Natural killer cell (primary cell): ENCODE measurements around the gene DUSP3. TPM values are rescaled to one million over a fixed set of nuclear protein-coding genes. Genes with fewer than 3 reads are reported as not detected.

Experiments used
- ATAC-seq, 3 donors: fragments of 150-1000 bp in 2 of 3; fragments of 200-7000 bp in 1 of 3; cut with Tn5 transposase; 1 replicate in 1 of 3; 2 replicates in 2 of 3; pipeline ENCODE4 v1.10.0; 2021; ENCODE audit warnings: mild to moderate bottlenecking in 2 of 3, moderate library complexity in 2 of 3
- DNase-seq, 2 donors: peaks; one replicate each; pipeline versions ENCODE4 v3.0.0 to v3.0.0-alpha.2; 2013 to 2021; ENCODE audit warnings: mixed read lengths in 1 of 2
- H3K27ac ChIP-seq: one replicate; pipeline ENCODE4 v1.5.1; 2013; ENCODE audit warnings: mild to moderate bottlenecking, low read length
- H3K27me3 ChIP-seq: one replicate; pipeline ENCODE4 v1.6.1; 2013; ENCODE audit warnings: low read length; ENCODE audit not compliant: control insufficient read depth, insufficient read depth
- H3K36me3 ChIP-seq: one replicate; pipeline ENCODE4 v1.6.1; 2013; ENCODE audit warnings: low read length; ENCODE audit not compliant: control insufficient read depth, insufficient read depth
- H3K4me1 ChIP-seq: one replicate; pipeline ENCODE4 v1.6.1; 2013; ENCODE audit warnings: low read length; ENCODE audit not compliant: control insufficient read depth, insufficient read depth
- H3K4me3 ChIP-seq: one replicate; pipeline ENCODE4 v1.5.1; 2013; ENCODE audit warnings: low read length
- H3K9me3 ChIP-seq: one replicate; pipeline ENCODE4 v1.6.1; 2013; ENCODE audit warnings: low read length; ENCODE audit not compliant: control insufficient read depth, insufficient read depth
- H3K27ac Mint-ChIP-seq, 2 donors: one replicate each; pipeline ENCODE4 v1.8.0; 2022; ENCODE audit warnings: mild to moderate bottlenecking in 2 of 2, mixed read lengths in 2 of 2, moderate library complexity in 1 of 2
- H3K27me3 Mint-ChIP-seq, 2 donors: one replicate each; pipeline ENCODE4 v1.8.0; 2022; ENCODE audit warnings: low read depth in 2 of 2, mixed read lengths in 2 of 2
- H3K36me3 Mint-ChIP-seq: one replicate; pipeline ENCODE4 v1.8.0; 2022; ENCODE audit warnings: mixed read lengths
- H3K4me1 Mint-ChIP-seq, 2 donors: one replicate each; pipeline ENCODE4 v1.8.0; 2022; ENCODE audit warnings: mixed read lengths in 2 of 2
- H3K4me3 Mint-ChIP-seq: one replicate; pipeline ENCODE4 v1.8.0; 2022; ENCODE audit warnings: mild to moderate bottlenecking, moderate library complexity, mixed read lengths
- H3K9me3 Mint-ChIP-seq, 2 donors: one replicate each; pipeline ENCODE4 v1.8.0; 2022; ENCODE audit warnings: mixed read lengths in 2 of 2
- WGBS: methylation state at CpG from one replicate; pipeline ENCODE4 v1.1.7; 2013; ENCODE audit warnings: missing lambda C conversion rate; ENCODE audit not compliant: insufficient coverage; 5-methylcytosine and 5-hydroxymethylcytosine counted together
- intact Hi-C: fragments of 100-400 bp; cut with micrococcal nuclease; formaldehyde crosslinking; loops from one replicate; pipeline ENCODE4 v1.14.2; 2022
- total RNA-seq, 4 donors: library from RNA; stranded (reverse); fragments of 120-200 nt in 1 of 4; gene quantifications; one replicate each; pipeline versions ENCODE4 v1.2.3 to v1.2.4, GENCODE V29; 2013 to 2022
- TF ChIP-seq, protein P1 (sequence below): fragments of 200-600 bp; IDR thresholded peaks from one replicate; pipeline ENCODE4 v1.8.0; 2022; ENCODE audit warnings: antibody characterized with exemption

Gene DUSP3
- total RNA-seq, 3 donors from 2014 or later (not counting 1 experiment from before 2014, with no cell fraction given): 6.3 to 15.9 (median 12.9) TPM

DNA sequence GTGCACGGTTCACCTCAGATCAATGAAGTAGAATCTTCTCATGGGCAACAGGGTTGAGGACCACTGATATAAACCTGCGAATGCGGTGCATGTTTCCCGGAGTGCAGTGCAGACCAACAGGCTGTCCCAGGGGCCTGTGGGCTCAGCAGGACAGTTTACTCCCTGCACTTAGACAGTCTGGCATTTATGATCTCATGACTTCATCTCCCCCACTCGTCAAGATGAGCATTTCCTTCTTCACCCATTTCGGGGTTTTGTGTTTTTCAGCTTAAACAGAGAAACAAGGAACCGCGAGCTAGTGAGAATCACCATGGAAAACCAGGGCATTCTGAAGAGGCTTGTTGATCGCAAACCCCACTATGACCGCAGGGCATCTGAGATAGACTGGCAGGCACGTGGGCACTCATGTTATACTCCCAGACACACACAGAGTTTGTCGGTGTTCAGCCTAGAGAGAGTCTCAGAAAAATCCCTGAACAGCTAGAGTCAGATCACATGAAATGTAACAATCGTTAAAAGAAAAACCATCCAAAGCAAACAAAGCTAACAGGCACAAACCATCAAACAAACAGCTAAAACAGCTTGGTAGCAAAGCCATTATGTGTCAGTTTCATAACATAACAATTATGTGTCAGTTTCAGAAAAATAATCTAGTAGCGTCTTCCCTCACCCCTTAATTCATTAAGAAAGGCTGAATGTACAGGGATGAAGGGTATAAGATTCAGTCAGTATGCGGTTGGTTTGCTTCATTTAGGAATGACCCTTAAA is 4.3 kb upstream of the DUSP3 start:
- H3K4me3 ChIP-seq: no peak overlapping the region

DNA sequence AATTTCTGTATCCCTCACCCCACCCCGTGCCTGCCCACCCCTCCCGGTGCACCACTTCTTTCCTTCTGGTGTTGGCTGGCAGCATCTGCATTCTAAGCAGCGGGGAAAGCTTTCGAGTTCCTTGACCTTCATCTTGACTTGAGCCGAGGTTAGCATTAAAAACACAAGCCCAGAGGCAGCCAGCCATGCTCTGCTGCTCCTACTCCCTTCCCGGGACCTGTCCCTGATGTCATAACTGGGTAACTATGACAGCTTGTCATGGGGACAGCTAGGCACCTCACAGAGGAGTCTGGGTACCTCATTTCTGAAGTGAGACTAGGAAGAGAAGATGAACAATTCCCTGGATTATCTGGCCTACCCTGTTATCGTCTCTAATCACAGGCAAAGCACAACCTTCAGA is 1.4 kb upstream of the DUSP3 start, which contains the start of gene CFAP97D1:
Gene CFAP97D1 (plus strand): TSS at position 301 of the 400 bp plus-strand sequence. CDS start 28 bp downstream, at position 329.
- intact Hi-C loops: no loop called here
- Histone ChIP-seq H3K27me3 (peaks cover 7% of the 10 kb centered on the region), H3K36me3 (no peaks in the 10 kb centered on the region), H3K4me1 (peaks cover 12% of the 10 kb centered on the region), H3K27ac (no peak within 1 kb of the TSS), H3K9me3 (no peaks in the 10 kb centered on the region), H3K4me3 (peak within 1 kb of the TSS; percentile 72)
- Mint-ChIP-seq H3K27me3 (peaks cover 39 to 46% of the 10 kb centered on the region in 2 donors), H3K36me3 (no peaks in the 10 kb centered on the region), H3K9me3 (no peaks in the 10 kb centered on the region), H3K27ac (peak within 1 kb of the TSS in 1 of 2 donors; percentile 82), H3K4me1 (peaks cover 0 to 12% of the 10 kb centered on the region in 2 donors), H3K4me3 (peak within 1 kb of the TSS; percentile 72)
- ATAC-seq (no peak), DNase-seq (no peak)
- TF ChIP-seq, protein P1, sequence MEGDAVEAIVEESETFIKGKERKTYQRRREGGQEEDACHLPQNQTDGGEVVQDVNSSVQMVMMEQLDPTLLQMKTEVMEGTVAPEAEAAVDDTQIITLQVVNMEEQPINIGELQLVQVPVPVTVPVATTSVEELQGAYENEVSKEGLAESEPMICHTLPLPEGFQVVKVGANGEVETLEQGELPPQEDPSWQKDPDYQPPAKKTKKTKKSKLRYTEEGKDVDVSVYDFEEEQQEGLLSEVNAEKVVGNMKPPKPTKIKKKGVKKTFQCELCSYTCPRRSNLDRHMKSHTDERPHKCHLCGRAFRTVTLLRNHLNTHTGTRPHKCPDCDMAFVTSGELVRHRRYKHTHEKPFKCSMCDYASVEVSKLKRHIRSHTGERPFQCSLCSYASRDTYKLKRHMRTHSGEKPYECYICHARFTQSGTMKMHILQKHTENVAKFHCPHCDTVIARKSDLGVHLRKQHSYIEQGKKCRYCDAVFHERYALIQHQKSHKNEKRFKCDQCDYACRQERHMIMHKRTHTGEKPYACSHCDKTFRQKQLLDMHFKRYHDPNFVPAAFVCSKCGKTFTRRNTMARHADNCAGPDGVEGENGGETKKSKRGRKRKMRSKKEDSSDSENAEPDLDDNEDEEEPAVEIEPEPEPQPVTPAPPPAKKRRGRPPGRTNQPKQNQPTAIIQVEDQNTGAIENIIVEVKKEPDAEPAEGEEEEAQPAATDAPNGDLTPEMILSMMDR: no peak
- 29% methylated on average over 6 of the region's 7 CpGs for WGBS

More for the DNA sequence above, 4.3 kb upstream of the DUSP3 start:
- Histone ChIP-seq H3K27me3 (peaks cover 7% of the 10 kb centered on the region), H3K36me3 (no peaks in the 10 kb centered on the region), H3K27ac (no peak overlapping the region), H3K4me1 (peaks cover 9% of the 10 kb centered on the region), H3K9me3 (no peaks in the 10 kb centered on the region)
- ATAC-seq (no peak), DNase-seq (no peak)
- H3K27ac Mint-ChIP-seq: no peak overlapping the region
- H3K9me3 Mint-ChIP-seq: no peaks in the 10 kb centered on the region
- H3K4me1 Mint-ChIP-seq: peaks cover 0 to 10% of the 10 kb centered on the region in 2 donors
- intact Hi-C loops: no loop called here
- TF ChIP-seq, protein P1: no peak
- WGBS: 79% methylated on average over 13 of the region's 15 CpGs
- H3K27me3 Mint-ChIP-seq: peaks cover 42 to 46% of the 10 kb centered on the region in 2 donors
- no peaks in the 10 kb centered on the region for H3K36me3 Mint-ChIP-seq
- H3K4me3 Mint-ChIP-seq: no peak overlapping the region

- intact Hi-C loops: no loop called here
- DNase-seq (peak in 1 of 2 donors; percentile 16), ATAC-seq (peak in 1 of 3 donors; percentile 24)
- 3% methylated on average over 26 of the region's 26 CpGs for WGBS
- H3K9me3 ChIP-seq: no peaks in the 10 kb centered on the region
- peaks cover 0 to 18% of the 10 kb centered on the region in 2 donors for H3K4me1 Mint-ChIP-seq
- H3K27ac Mint-ChIP-seq: peak overlapping the region in 1 of 2 donors; percentile 82
- H3K9me3 Mint-ChIP-seq: no peaks in the 10 kb centered on the region
- H3K36me3 ChIP-seq: no peaks in the 10 kb centered on the region
- H3K36me3 Mint-ChIP-seq: no peaks in the 10 kb centered on the region
- peaks cover 15% of the 10 kb centered on the region for H3K4me1 ChIP-seq
- peak overlapping the region; percentile 72 for H3K4me3 ChIP-seq
- peak overlapping the region; percentile 72 for H3K4me3 Mint-ChIP-seq
- TF ChIP-seq, protein P1: no peak
- H3K27me3 Mint-ChIP-seq: peaks cover 35 to 44% of the 10 kb centered on the region in 2 donors
- H3K27me3 ChIP-seq: peaks cover 7% of the 10 kb centered on the region
- H3K27ac ChIP-seq: peak overlapping the region; percentile 32
These were observed 658 bp upstream of the DUSP3 start for GRCh38 chr17:43779145-43780125.
